ENCODE data around the gene MRPS23.

The MRPS23 gene

GRCh38 chr17:57849874-57850754 lies at the start of gene MRPS23:
Gene MRPS23, minus strand, starts transcription at chr17:57850044. Its CDS starts 34 bp downstream, at chr17:57850010.
- DNase-seq: peak; percentile 86

- DNase-seq: no peak
Measured at GRCh38 chr17:57899391-57899790, 49.5 kb upstream of the MRPS23 start.

GRCh38 chr17:57898487-57899311 lies 48.9 kb upstream of the MRPS23 start:
- DNase-seq: no peak

GRCh38 chr17:57895382-57896060 lies 45.7 kb upstream of the MRPS23 start:
- no peak for DNase-seq

GRCh38 chr17:57894848-57895247 lies 45.0 kb upstream of the MRPS23 start:
- DNase-seq: no peak

GRCh38 chr17:57892820-57893595 lies 43.2 kb upstream of the MRPS23 start:
- DNase-seq: peak; percentile 77

GRCh38 chr17:57892146-57892819 lies 42.4 kb upstream of the MRPS23 start:
- DNase-seq: no peak

GRCh38 chr17:57890857-57891232 lies 41.0 kb upstream of the MRPS23 start:
- DNase-seq: no peak

- no peak for DNase-seq
Measured at GRCh38 chr17:57889892-57890856, 40.3 kb upstream of the MRPS23 start.

GRCh38 chr17:57889252-57889651 lies 39.4 kb upstream of the MRPS23 start:
- DNase-seq: no peak

GRCh38 chr17:57888311-57889216 lies 38.7 kb upstream of the MRPS23 start:
- no peak for DNase-seq

GRCh38 chr17:57887161-57887560 lies 37.3 kb upstream of the MRPS23 start:
- no peak for DNase-seq

GRCh38 chr17:57886020-57886419 lies 36.2 kb upstream of the MRPS23 start:
- DNase-seq: no peak

GRCh38 chr17:57885148-57885915 lies 35.5 kb upstream of the MRPS23 start:
- no peak for DNase-seq

GRCh38 chr17:57881783-57882351 lies 32.0 kb upstream of the MRPS23 start:
- no peak for DNase-seq

- DNase-seq: no peak
Measured at GRCh38 chr17:57881143-57881542, 31.3 kb upstream of the MRPS23 start.

GRCh38 chr17:57880086-57880456 lies 30.2 kb upstream of the MRPS23 start:
- no peak for DNase-seq

GRCh38 chr17:57879437-57880085 lies 29.7 kb upstream of the MRPS23 start:
- no peak for DNase-seq

Measured in DMS79 (cell line).